Stimulated activated CD4-positive, alpha-beta T cell treated with anti-CD3 and anti-CD28 coated beads, TNF-alpha, amount 100 ng/mL, for 48 hours (primary cell): ENCODE results near the gene FCSK.

Experiments
- DNase-seq, 3 donors: peaks; one replicate each; pipeline ENCODE4 v3.0.0-alpha.2; 2020; ENCODE audit warnings: low read depth in 3 of 3

Gene FCSK

DNA sequence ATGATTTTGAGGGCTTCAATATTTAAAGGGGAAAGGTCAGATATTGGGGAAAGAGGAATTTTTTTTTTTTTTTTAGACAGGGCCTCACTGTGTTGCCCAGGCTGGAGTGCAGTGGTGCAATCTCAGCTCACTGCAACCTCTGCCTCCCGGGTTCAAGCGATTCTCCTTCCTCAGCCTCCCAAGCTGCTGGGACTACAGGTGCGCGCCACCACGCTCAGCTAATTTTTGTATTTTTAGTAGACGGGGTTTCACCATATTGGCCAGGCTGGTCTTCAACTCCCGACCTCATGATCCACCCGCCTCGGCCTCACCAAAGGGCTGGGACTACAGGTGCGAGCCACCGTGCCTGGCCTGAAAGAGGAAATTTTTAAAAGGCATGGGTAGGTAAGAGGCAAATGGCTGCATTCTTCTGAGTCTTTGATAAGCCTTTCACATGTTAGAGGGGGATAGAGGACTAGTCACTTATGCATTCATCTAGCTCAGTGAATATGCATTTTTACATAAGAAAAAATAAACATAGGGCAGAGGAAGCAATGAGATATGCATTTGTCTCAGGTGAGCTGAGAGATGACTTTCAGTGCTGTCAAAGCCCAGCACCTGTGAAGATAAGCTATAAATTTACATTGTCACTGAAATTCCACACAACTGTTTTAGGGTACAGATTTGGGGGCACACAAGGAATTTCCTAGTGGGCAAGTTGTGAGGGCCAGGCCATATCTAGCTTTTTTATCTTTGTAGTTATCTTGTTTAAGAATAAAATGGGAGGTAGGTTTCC is 1.1 kb upstream of the FCSK start:
- DNase-seq: no peak

- no peak for DNase-seq
These were observed 538 bp upstream of the FCSK start for GRCh38 chr16:70453892-70454221.

GRCh38 chr16:70455910-70456309 is 1.5 kb downstream of the FCSK start:
- no peak for DNase-seq

DNA sequence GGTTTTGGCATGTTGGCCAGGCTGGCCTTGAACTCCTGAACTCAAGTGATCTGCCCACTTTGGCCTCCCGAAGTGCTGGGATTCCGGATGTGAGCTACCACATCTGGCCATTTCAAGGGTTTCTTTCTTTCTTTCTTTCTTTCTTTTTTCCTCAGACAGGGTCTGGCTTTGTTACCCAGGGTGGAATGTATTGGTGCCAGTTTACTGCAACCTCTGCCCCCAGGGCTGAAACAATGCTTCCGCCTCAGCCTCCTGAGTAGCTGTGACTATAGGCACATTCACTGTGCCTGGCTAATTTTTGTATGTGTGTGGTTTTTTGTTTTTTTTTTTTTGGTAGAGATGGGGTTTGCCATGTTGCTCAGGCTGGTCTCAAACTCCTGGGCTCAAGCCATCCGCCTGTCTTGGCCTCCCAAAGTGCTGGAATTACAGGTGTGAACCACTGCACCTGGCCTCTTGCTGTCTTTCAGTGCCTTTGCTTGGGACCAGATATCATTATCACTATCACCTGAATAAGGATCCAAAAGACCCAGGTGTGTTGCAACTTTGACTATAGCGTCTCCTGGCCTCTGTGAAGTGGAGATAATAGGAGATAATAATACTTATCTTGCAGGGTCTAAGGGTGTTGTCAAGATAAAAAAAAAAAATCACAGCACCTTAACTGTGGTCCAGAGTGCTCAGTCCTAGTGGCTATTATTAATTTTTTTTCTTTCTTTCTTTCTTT is 3.2 kb downstream of the FCSK start:
- no peak for DNase-seq

DNA sequence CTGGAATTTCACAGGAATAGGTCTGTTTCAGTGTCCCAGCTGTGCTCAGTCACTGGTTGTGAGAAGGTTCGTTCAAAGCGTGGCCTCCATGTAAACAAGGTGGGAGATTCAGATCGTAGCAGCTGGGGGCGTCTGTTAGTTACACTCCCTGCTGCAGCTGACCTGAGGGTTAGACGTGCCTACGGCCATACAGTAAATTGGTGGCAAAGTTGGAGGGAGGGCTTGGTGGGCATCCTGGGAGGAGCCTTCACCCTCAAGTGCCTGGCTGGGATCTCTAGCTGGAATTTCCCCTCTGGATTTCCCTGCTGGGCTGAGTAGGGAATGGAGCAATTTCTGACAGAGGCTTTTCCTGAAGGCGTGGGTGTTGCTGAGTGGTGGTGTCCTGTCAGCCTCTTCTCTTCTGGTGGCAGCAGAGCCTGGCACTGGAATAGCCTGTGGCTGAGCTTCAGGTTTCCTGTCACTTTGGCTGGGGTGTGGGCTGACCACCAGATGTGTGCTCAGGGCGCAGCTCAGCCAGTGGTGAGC is 6.4 kb downstream of the FCSK start:
- no peak for DNase-seq

- DNase-seq: no peak
These were observed 8.8 kb downstream of the FCSK start for GRCh38 chr16:70463235-70463634.

DNA sequence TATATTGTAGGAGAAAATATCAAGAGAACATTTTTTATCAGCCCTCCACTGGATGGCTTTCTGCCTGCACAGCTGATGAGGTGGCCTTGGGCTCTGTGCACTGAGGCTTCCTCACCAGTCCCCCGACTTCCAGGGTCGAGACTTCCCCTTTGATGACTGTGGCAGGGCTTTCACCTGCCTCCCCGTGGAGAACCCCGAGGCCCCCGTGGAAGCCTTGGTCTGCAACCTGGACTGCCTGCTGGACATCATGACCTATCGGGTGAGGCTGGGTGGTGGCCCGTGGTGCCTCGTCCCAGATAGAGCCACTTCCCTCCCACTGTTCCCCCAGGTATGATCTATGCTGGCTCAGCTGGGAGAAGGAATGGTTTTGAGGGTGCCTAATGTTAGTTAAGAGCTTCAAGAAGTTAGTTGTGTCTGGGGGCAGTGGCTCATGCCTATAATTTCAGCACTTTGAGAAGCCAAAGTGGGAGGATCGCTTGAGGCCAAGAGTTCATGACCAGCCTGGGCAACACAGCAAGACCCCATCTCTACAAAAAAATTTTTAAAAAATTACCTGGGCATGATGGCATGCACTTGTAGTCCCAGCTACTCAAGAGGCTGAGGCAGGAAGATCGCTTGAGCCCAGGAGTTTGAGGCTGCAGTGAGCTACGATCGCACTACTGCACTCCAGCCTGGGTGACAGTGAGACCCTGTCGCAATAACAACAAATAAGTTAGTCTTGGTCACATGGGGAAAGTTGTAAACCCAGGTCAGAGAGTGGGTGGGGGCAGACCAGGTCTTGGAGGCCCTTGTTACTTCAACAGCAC is 11.8 kb downstream of the FCSK start:
- no peak for DNase-seq

GRCh38 chr16:70466805-70467076 is 12.3 kb downstream of the FCSK start:
- DNase-seq: no peak

DNA sequence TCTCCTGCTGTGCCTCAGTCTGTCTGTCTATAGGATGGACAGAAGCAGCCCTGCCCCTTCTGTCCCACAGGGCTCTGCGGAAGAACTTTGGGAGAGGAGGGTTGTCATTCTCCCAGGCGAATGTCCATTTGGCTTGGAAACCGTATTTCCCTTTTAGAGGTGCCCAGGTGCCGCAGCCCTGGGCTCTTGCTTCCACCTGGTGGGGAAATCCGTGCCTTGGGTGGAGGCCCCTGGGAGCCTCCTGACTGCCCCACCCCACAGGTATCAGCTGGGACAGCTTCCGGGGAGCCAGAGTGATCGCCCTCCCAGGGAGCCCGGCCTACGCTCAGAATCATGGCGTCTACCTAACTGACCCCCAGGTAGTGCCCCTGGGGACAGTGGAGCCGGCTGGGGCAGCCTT is 12.7 kb downstream of the FCSK start:
- no peak for DNase-seq

DNA sequence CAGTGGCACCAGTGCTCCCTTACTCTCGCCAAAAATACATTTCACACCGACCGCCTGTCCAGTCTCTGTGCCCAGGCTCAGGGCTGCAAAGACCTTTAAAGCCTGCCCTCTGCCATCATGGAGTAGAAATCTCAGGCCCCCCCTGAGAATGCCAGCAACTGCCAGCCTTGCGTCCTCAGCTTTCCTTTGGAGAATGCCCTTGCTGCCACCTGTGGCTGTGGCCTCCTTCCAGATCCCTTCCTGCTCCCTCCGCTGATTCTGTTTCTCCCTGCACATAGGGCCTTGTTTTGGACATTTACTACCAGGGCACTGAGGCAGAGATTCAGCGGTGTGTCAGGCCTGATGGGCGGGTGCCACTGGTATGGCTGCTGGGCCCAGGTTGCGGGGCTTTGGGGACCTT is 13.2 kb downstream of the FCSK start:
- DNase-seq: no peak

GRCh38 chr16:70468776-70469525 is 14.6 kb downstream of the FCSK start:
- no peak for DNase-seq

DNA sequence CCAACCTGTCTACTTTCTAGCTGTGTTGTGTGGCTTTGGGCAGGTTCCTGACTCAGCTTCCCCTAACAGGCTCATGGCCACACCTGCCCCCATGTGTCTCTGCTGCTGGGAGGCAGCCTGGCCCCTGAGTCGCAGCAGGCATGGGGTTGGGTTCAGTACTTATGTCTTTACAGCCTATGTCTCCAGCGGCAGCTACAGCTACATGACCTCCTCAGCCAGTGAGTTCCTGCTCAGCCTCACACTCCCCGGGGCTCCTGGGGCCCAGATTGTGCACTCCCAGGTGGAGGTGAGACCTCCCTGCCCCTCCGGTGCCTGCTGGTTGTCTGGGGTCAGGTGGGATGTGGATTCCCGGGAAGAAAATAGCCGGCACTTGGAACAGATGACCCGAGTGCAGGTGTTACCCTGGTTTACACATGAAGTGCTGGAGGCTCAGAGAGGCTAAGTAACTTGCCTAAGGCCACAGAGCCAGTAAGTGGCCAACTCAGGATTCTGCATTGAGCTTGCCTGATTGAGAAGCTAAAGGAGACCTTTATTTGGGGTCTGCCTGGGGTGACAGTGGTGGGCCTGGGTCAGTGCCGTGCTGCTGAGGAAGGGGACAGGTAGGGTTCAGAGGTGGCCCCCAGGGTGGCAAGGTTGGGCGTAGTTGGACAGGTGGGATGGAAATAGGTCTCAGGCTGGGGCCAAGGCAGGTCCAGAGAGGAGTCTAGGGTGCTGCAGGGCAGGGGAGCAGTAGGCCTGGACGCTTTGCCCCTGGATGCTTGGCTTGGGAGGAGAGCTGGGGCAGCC is 15.9 kb downstream of the FCSK start:
- DNase-seq: no peak

- no peak for DNase-seq
These were observed 16.5 kb downstream of the FCSK start for GRCh38 chr16:70470927-70471341.

- no peak for DNase-seq
These were observed 18.5 kb downstream of the FCSK start for GRCh38 chr16:70472786-70473433.

DNA sequence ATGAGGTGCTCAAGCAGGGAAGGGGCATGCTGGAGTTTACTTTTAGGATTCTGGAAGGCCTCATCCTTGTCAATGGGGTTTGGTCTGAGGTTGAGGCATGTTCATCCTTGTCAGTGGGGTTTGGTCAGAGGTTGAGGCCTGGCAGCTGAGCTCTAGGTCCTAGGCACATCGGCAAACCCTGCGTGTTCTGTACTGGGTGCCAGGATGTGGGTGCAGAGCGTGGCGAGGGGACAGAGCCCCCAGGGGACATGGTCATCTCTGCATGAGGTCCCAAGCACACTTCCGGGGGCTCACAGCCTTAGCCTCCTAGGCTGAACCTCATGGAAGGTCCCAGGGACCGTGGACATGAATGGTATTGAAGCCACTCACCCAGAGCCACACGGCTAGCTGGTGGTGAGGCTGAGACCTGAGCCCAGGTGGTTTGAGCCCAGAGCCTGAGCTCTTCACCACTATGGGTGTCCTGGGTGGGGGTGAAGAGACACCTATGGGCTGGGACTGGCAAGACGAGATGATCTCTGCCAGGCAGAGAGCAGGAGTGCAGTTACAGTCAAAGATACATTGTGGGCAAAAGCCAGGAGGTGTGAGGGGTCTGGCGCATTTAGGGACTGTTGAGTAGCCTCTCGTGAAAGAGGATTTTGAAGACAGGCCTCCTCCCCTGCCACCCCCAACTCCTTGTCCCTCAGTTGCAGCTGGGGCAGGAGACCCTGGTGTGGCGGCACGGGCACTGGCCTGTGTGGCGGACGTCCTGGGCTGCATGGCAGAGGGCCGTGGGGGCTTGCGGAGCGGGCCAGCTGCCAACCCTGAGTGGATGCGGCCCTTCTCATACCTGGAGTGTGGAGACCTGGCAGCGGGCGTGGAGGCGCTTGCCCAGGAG is 19.3 kb downstream of the FCSK start:
- DNase-seq: no peak

GRCh38 chr16:70474320-70475053 is 20.1 kb downstream of the FCSK start:
- no peak for DNase-seq

DNA sequence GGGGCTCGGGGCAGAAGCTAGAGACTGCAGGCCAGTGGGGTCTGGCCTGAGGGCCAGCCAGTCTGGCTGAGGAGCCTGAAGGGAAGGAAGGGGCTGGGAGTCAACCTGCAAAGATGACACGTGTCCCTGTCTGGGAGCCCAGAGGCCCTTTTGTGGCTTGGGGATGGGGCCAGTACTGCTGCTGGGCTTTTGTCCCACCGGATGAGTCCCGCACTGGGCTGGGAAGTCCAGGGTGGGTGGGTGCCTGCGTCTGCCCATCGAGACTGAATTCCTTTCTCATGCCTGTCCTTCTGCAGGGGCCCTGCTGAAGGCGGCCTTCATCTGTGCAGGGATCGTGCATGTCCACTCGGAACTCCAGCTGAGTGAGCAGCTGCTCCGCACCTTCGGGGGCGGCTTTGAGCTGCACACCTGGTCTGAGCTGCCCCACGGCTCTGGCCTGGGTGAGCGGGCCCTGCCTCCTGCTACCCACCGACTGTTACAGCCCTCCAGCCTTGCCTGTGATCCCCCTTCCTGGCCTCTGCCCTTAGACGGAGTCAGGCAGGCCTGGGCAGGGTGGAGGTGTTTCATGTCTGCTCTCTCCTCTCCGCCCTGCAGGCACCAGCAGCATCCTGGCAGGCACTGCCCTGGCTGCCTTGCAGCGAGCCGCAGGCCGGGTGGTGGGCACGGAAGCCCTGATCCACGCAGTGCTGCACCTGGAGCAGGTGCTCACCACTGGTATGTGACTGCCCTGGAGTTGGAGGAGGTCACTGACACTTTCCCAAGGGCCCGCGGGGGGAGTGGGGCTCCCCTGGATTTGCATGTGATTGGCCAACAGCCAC is 20.9 kb downstream of the FCSK start:
- no peak for DNase-seq
